IPS-18a (cell line): ENCODE data around the gene TMEM255B.
"Not testable (repeated sequence)": the region's sequence is repeated elsewhere in the genome, so short reads cannot be mapped to it uniquely, and the experiment has no call there.

Experiments used
- H3K27ac ChIP-seq: one replicate; pipeline ENCODE4 v1.5.1; 2013; ENCODE audit warnings: low read length
- H3K27me3 ChIP-seq: one replicate; pipeline ENCODE4 v1.6.1; 2013; ENCODE audit warnings: mild to moderate bottlenecking, low read length; ENCODE audit not compliant: control insufficient read depth, insufficient read depth
- H3K36me3 ChIP-seq: one replicate; pipeline ENCODE4 v1.6.1; 2013; ENCODE audit warnings: low read depth, low read length; ENCODE audit not compliant: control insufficient read depth
- H3K4me1 ChIP-seq: one replicate; pipeline ENCODE4 v1.6.1; 2013; ENCODE audit warnings: low read depth, low read length; ENCODE audit not compliant: control insufficient read depth
- H3K4me3 ChIP-seq: one replicate; pipeline ENCODE4 v1.5.1; 2013; ENCODE audit warnings: low read length
- H3K9ac ChIP-seq: one replicate; pipeline ENCODE4 v1.6.1; 2013; ENCODE audit warnings: mild to moderate bottlenecking, low read length, moderate library complexity
- H3K9me3 ChIP-seq: one replicate; pipeline ENCODE4 v1.6.1; 2013; ENCODE audit warnings: low read depth, low read length; ENCODE audit not compliant: control insufficient read depth

The TMEM255B gene

GRCh38 chr13:113794086-113794485 is 35.1 kb downstream of the TMEM255B start:
- Histone ChIP-seq H3K9me3 (no peaks in the 10 kb centered on the region), H3K36me3 (no peaks in the 10 kb centered on the region), H3K27me3 (no peaks in the 10 kb centered on the region)

GRCh38 chr13:113794764-113795173 is 35.7 kb downstream of the TMEM255B start:
- H3K27ac ChIP-seq = no peak overlapping the region
- no peak overlapping the region for H3K9ac ChIP-seq
- H3K4me3 ChIP-seq = no peak overlapping the region
- H3K36me3 ChIP-seq = no peaks in the 10 kb centered on the region
- no peaks in the 10 kb centered on the region for H3K9me3 ChIP-seq
- H3K4me1 ChIP-seq = no peaks in the 10 kb centered on the region
- H3K27me3 ChIP-seq = no peaks in the 10 kb centered on the region

More at GRCh38 chr13:113794086-113794485, 35.1 kb downstream of the TMEM255B start:
- Histone ChIP-seq H3K27ac (no peak overlapping the region), H3K9ac (no peak overlapping the region), H3K4me1 (no peaks in the 10 kb centered on the region), H3K4me3 (no peak overlapping the region)

- H3K9me3 ChIP-seq, H3K4me3 ChIP-seq, H3K27ac ChIP-seq, H3K27me3 ChIP-seq, H3K9ac ChIP-seq, H3K4me1 ChIP-seq, H3K36me3 ChIP-seq: not testable (repeated sequence)
Measured at GRCh38 chr13:113795362-113795761, 36.3 kb downstream of the TMEM255B start.

- H3K9me3 ChIP-seq = no peaks in the 10 kb centered on the region
- H3K4me1 ChIP-seq = no peaks in the 10 kb centered on the region
- no peak overlapping the region for H3K4me3 ChIP-seq
- H3K27ac ChIP-seq = no peak overlapping the region
- no peaks in the 10 kb centered on the region for H3K36me3 ChIP-seq
- no peak overlapping the region for H3K9ac ChIP-seq
- no peaks in the 10 kb centered on the region for H3K27me3 ChIP-seq
Measured at GRCh38 chr13:113796211-113796963, 37.4 kb downstream of the TMEM255B start.

GRCh38 chr13:113796964-113797676 is 38.1 kb downstream of the TMEM255B start:
- Histone ChIP-seq H3K9ac (no peak overlapping the region), H3K36me3 (no peaks in the 10 kb centered on the region), H3K4me1 (peaks cover 5% of the 10 kb centered on the region), H3K27me3 (no peaks in the 10 kb centered on the region), H3K27ac (no peak overlapping the region), H3K9me3 (no peaks in the 10 kb centered on the region), H3K4me3 (no peak overlapping the region)

GRCh38 chr13:113798200-113798811 is 39.3 kb downstream of the TMEM255B start:
- Histone ChIP-seq H3K36me3 (no peaks in the 10 kb centered on the region), H3K27me3 (no peaks in the 10 kb centered on the region)

GRCh38 chr13:113800576-113800926 is 41.5 kb downstream of the TMEM255B start:
- H3K27ac ChIP-seq = no peak overlapping the region
- no peaks in the 10 kb centered on the region for H3K9me3 ChIP-seq
- H3K36me3 ChIP-seq = no peaks in the 10 kb centered on the region
- no peak overlapping the region for H3K4me3 ChIP-seq
- no peaks in the 10 kb centered on the region for H3K27me3 ChIP-seq
- peaks cover 5% of the 10 kb centered on the region for H3K4me1 ChIP-seq
- H3K9ac ChIP-seq = no peak overlapping the region

More at GRCh38 chr13:113798200-113798811, 39.3 kb downstream of the TMEM255B start:
- peaks cover 5% of the 10 kb centered on the region for H3K4me1 ChIP-seq
- H3K9ac ChIP-seq = no peak overlapping the region
- no peak overlapping the region for H3K27ac ChIP-seq
- no peaks in the 10 kb centered on the region for H3K9me3 ChIP-seq
- H3K4me3 ChIP-seq = no peak overlapping the region

- H3K36me3 ChIP-seq = no peaks in the 10 kb centered on the region
- H3K9ac ChIP-seq = no peak overlapping the region
- no peak overlapping the region for H3K27ac ChIP-seq
- no peaks in the 10 kb centered on the region for H3K27me3 ChIP-seq
- H3K4me1 ChIP-seq = peaks cover 5% of the 10 kb centered on the region
- H3K4me3 ChIP-seq = no peak overlapping the region
- H3K9me3 ChIP-seq = no peaks in the 10 kb centered on the region
Measured at GRCh38 chr13:113801289-113801961, 42.4 kb downstream of the TMEM255B start.

- H3K27ac ChIP-seq = no peak overlapping the region
Measured at GRCh38 chr13:113802090-113802531, 43.1 kb downstream of the TMEM255B start.

GRCh38 chr13:113802761-113803160 is 43.7 kb downstream of the TMEM255B start:
- H3K27ac ChIP-seq = no peak overlapping the region
- no peaks in the 10 kb centered on the region for H3K9me3 ChIP-seq
- no peaks in the 10 kb centered on the region for H3K27me3 ChIP-seq
- H3K4me1 ChIP-seq = peaks cover 5% of the 10 kb centered on the region
- H3K9ac ChIP-seq = no peak overlapping the region
- H3K4me3 ChIP-seq = no peak overlapping the region
- H3K36me3 ChIP-seq = no peaks in the 10 kb centered on the region

More at GRCh38 chr13:113802090-113802531, 43.1 kb downstream of the TMEM255B start:
- peaks cover 5% of the 10 kb centered on the region for H3K4me1 ChIP-seq
- no peaks in the 10 kb centered on the region for H3K9me3 ChIP-seq
- H3K9ac ChIP-seq = no peak overlapping the region
- H3K36me3 ChIP-seq = no peaks in the 10 kb centered on the region
- no peaks in the 10 kb centered on the region for H3K27me3 ChIP-seq
- H3K4me3 ChIP-seq = no peak overlapping the region

GRCh38 chr13:113803409-113804016 is 44.5 kb downstream of the TMEM255B start:
- H3K27me3 ChIP-seq = no peaks in the 10 kb centered on the region
- no peak overlapping the region for H3K4me3 ChIP-seq
- no peak overlapping the region for H3K27ac ChIP-seq
- H3K9ac ChIP-seq = no peak overlapping the region
- H3K9me3 ChIP-seq = no peaks in the 10 kb centered on the region
- H3K36me3 ChIP-seq = no peaks in the 10 kb centered on the region
- H3K4me1 ChIP-seq = peaks cover 5% of the 10 kb centered on the region
